Vein endothelial cell (primary cell): ENCODE measurements around the gene STAC2. TPM values are rescaled to one million over a fixed set of nuclear protein-coding genes. Genes with fewer than 3 reads are reported as not detected.

Experiments used
- total RNA-seq: library from RNA; depleted of rRNA; stranded (reverse); fragments of >200 nt; gene quantifications from 2 replicates; pipeline ENCODE4 v1.2.3, GENCODE V29; 2012

STAC2 gene
- not detected in 2 replicates for total RNA-seq

DNA sequence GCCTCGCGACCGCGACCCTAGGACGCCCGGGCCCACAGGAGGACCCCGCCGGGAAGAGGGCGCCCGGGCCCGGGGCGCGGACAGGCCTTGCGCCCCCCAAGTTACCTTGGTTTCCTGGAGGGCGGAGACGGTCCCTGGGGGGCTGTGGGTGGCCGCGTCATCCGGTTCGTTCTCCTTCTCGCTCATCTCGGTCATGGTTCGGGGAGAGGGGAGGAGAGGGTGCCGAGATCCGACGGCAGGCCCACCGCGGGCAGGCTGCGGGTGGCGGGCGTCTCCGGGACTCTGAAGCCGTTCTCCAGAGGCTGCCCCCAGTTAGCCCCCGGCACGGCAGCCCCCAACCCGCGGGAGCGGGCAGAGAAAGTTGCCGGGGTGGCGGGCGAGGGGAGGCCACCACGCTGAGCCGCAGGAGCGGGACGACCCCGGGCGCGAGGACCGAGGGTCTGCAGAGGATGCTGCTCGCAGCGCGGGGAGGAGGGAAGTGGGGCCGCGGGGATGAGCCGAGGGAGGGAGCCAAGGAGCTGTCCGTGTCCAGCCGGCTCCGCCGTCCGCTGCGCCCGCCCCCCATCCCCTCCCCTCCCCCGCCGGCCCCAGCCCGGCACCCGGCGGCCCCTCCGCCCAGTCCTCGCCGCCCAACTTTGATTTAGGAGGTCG lies at the start of gene STAC2:
TSS of gene STAC2 (minus strand) at position 638 of the 651 bp plus-strand sequence. CDS start at position 195, 443 bp downstream.

GRCh38 chr17:39200070-39200879 lies 25.5 kb downstream of the STAC2 start, which contains the start of gene RPL19:
Gene RPL19, plus strand, starts transcription at chr17:39200283. Its CDS starts 62 bp downstream, at chr17:39200345.

DNA sequence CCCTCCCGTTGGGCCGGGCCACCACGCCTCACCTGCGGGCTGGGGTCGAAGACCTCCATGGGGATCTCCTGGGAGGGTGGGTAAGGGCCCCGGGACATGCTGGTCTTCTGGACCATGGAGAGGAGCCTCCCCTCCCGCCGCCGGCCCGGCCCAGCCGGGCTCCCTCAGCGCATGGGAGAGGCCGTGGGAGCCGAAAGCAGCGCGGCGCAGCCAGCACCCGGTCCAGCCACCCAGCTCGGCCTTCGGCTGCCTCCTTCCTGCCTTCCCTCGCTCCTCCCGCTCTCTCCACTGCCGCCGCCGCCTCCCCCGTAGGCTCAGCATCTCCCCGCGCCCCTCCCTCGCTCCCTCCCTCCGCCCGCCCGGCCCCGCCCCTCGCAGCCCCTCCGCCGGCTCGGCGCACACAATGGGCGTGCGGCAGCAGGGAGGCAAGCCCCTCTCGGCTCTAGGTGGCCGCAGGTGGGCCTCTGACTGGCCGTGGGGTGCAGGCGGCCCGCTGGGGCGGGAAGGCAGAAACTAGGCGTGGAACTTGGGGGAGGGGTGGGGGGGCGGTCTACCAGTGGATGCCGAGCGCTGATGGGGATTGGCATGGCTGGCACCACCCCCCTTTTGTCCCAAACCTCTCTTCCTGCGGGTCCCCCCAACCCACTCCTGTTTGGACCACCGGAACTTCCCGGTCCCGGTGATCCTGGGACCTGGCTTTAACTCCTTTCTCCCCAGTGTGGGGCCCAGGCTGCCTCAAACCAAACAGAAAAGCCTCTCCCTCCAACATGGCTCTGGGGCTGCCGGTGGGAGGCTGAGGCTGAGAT lies 28.2 kb downstream of the STAC2 start, which contains the start of gene CACNB1:
TSS of gene CACNB1 (minus strand) at position 290 of the 806 bp plus-strand sequence. CDS start at position 116, 174 bp downstream.

GRCh38 chr17:39165841-39166349 lies 59.9 kb downstream of the STAC2 start, which contains the start of gene ARL5C:
Gene ARL5C, minus strand, starts transcription at chr17:39166161. Its CDS starts 401 bp downstream, at chr17:39165760.

Other genes starting within 250 kb of the STAC2 start
- not detected in 2 replicates for gene PLXDC1, start 74.3 kb downstream of the STAC2 start, total RNA-seq
- not detected in 2 replicates for gene ARL5C, start 59.8 kb downstream of the STAC2 start, total RNA-seq
- 3.9 and 6.7 TPM in 2 replicates for gene CACNB1, start 28.3 kb downstream of the STAC2 start, total RNA-seq
- 1,567 and 1,657 TPM in 2 replicates for gene RPL19, start 25.7 kb downstream of the STAC2 start, total RNA-seq
- 16.0 and 19.8 TPM in 2 replicates for gene FBXL20, start 175.7 kb upstream of the STAC2 start, total RNA-seq
- 32.3 and 37.6 TPM in 2 replicates for gene MED1, start 225.3 kb upstream of the STAC2 start, total RNA-seq
- gene CDK12, start 235.5 kb upstream of the STAC2 start, total RNA-seq = 49.3 and 51.2 TPM in 2 replicates